H9 (cell line): ENCODE results near the gene TCEAL8. TPM values are rescaled to one million over a fixed set of nuclear protein-coding genes. Genes with fewer than 3 reads are reported as not detected.

Experiments
- DNase-seq: peaks from one replicate; pipeline ENCODE4 v3.0.0-alpha.2; 2017
- H2AFZ ChIP-seq: one replicate; pipeline ENCODE4 v1.6.1; 2013; ENCODE audit warnings: mild to moderate bottlenecking, low read length, control low read depth, moderate library complexity
- H2AK5ac ChIP-seq: 2 replicates; pipeline ENCODE4 v1.6.1; 2013; ENCODE audit warnings: low read length, control low read depth, mixed read lengths; ENCODE audit not compliant: insufficient read length
- H2BK120ac ChIP-seq: one replicate; pipeline ENCODE4 v1.6.1; 2013; ENCODE audit warnings: low read depth, mild to moderate bottlenecking, low read length, control low read depth, inconsistent platforms; ENCODE audit not compliant: poor library complexity, severe bottlenecking
- H2BK12ac ChIP-seq: 2 replicates; pipeline ENCODE4 v1.6.1; 2013; ENCODE audit warnings: low read length, control low read depth, mixed read lengths, low read depth; ENCODE audit not compliant: insufficient read length
- H2BK15ac ChIP-seq: 2 replicates; pipeline ENCODE4 v1.6.1; 2013; ENCODE audit warnings: low read depth, low read length, control low read depth
- H2BK20ac ChIP-seq: one replicate; pipeline ENCODE4 v1.6.1; 2013; ENCODE audit warnings: low read depth, mild to moderate bottlenecking, low read length, control low read depth, inconsistent platforms; ENCODE audit not compliant: poor library complexity, severe bottlenecking
- H2BK5ac ChIP-seq: 2 replicates; pipeline ENCODE4 v1.6.1; 2013; ENCODE audit warnings: low read length, control low read depth, mixed read lengths; ENCODE audit not compliant: insufficient read length
- H3K14ac ChIP-seq: 2 replicates; pipeline ENCODE4 v1.6.1; 2013; ENCODE audit warnings: low read length, control low read depth; ENCODE audit not compliant: insufficient read depth
- H3K18ac ChIP-seq: 2 replicates; pipeline ENCODE4 v1.6.1; 2013; ENCODE audit warnings: low read depth, mild to moderate bottlenecking, mixed read lengths, low read length, control low read depth; ENCODE audit not compliant: insufficient read length
- H3K23ac ChIP-seq: 2 replicates; pipeline ENCODE4 v1.6.1; 2013; ENCODE audit warnings: low read length, control low read depth, mixed read lengths, low read depth; ENCODE audit not compliant: insufficient read length
- H3K23me2 ChIP-seq: 2 replicates; pipeline ENCODE4 v1.6.1; 2013; ENCODE audit warnings: low read depth, mild to moderate bottlenecking, mixed read lengths, low read length, control low read depth; ENCODE audit not compliant: insufficient read length, poor library complexity, severe bottlenecking
- H3K27ac ChIP-seq: 2 replicates; pipeline ENCODE4 v1.5.1; 2013; ENCODE audit warnings: low read length, control low read depth, mixed read lengths, low read depth; ENCODE audit not compliant: insufficient read length
- H3K27me3 ChIP-seq: 2 replicates; pipeline ENCODE4 v1.6.1; 2013; ENCODE audit warnings: low read length, control low read depth, inconsistent platforms; ENCODE audit not compliant: insufficient read depth
- H3K4ac ChIP-seq: 2 replicates; pipeline ENCODE4 v1.6.1; 2013; ENCODE audit warnings: low read depth, mild to moderate bottlenecking, control low read depth, inconsistent platforms, low read length, moderate library complexity
- H3K4me1 ChIP-seq: 2 replicates; pipeline ENCODE4 v1.6.1; 2013; ENCODE audit warnings: low read length, control low read depth, inconsistent platforms; ENCODE audit not compliant: insufficient read depth
- H3K4me2 ChIP-seq: 2 replicates; pipeline ENCODE4 v1.6.1; 2013; ENCODE audit warnings: low read length, control low read depth, mixed read lengths; ENCODE audit not compliant: insufficient read length, insufficient read depth
- H3K56ac ChIP-seq: 2 replicates; pipeline ENCODE4 v1.6.1; 2013; ENCODE audit warnings: low read depth, mild to moderate bottlenecking, mixed read lengths, low read length, control low read depth; ENCODE audit not compliant: insufficient read length
- H3K79me1 ChIP-seq: 2 replicates; pipeline ENCODE4 v1.6.1; 2013; ENCODE audit warnings: low read depth, mild to moderate bottlenecking, moderate library complexity, low read length, control low read depth, inconsistent platforms; ENCODE audit not compliant: insufficient read depth, poor library complexity, severe bottlenecking
- H3K79me2 ChIP-seq: 2 replicates; pipeline ENCODE4 v1.6.1; 2013; ENCODE audit warnings: low read length, control low read depth, inconsistent platforms; ENCODE audit not compliant: insufficient read depth
- H3K9ac ChIP-seq: 2 replicates; pipeline ENCODE4 v1.6.1; 2013; ENCODE audit warnings: low read length, control low read depth, mixed read lengths; ENCODE audit not compliant: insufficient read length; ENCODE audit errors: extremely low read depth
- H3K9me3 ChIP-seq: one replicate; pipeline ENCODE4 v1.6.1; 2013; ENCODE audit warnings: low read depth, low read length, inconsistent platforms; ENCODE audit not compliant: control insufficient read depth
- H3T11ph ChIP-seq: one replicate; pipeline ENCODE4 v1.6.1; 2013; ENCODE audit warnings: mild to moderate bottlenecking, low read length, control low read depth, inconsistent platforms
- H4K20me1 ChIP-seq: one replicate; pipeline ENCODE4 v1.6.1; 2013; ENCODE audit not compliant: control insufficient read depth, insufficient read length, insufficient read depth
- H4K5ac ChIP-seq: 2 replicates; pipeline ENCODE4 v1.6.1; 2013; ENCODE audit warnings: low read depth, mild to moderate bottlenecking, mixed read lengths, low read length, control low read depth; ENCODE audit not compliant: insufficient read length
- H4K8ac ChIP-seq: replicated peaks from 2 replicates; pipeline ENCODE4 v1.6.1; 2013; ENCODE audit warnings: low read length, control low read depth, mixed read lengths, low read depth; ENCODE audit not compliant: insufficient read length
- H4K91ac ChIP-seq: 2 replicates; pipeline ENCODE4 v1.6.1; 2013; ENCODE audit warnings: low read depth, mild to moderate bottlenecking, moderate library complexity, mixed read lengths, low read length, control low read depth; ENCODE audit not compliant: insufficient read length
- H3K27ac Mint-ChIP-seq, 3 experiments: 2 replicates in 2 of 3; 3 replicates in 1 of 3; pipeline ENCODE4 v1.8.0; 2020 to 2021; ENCODE audit warnings: mixed read lengths in 3 of 3, mild to moderate bottlenecking in 1 of 3, moderate library complexity in 1 of 3
- H3K27me3 Mint-ChIP-seq: 2 replicates; pipeline ENCODE4 v1.8.0; 2021; ENCODE audit warnings: low read depth, mild to moderate bottlenecking, moderate library complexity, mixed read lengths
- H3K36me3 Mint-ChIP-seq, 3 experiments: 2 replicates in 2 of 3; 3 replicates in 1 of 3; pipeline ENCODE4 v1.8.0; 2020 to 2021; ENCODE audit warnings: low read depth in 3 of 3, mixed read lengths in 3 of 3; ENCODE audit not compliant: insufficient read depth in 1 of 3
- H3K4me1 Mint-ChIP-seq, 2 experiments: 2 replicates each; pipeline ENCODE4 v1.8.0; 2020; ENCODE audit warnings: mixed read lengths in 2 of 2
- H3K4me3 Mint-ChIP-seq, 2 experiments: 2 replicates in 1 of 2; 3 replicates in 1 of 2; pipeline ENCODE4 v1.8.0; 2020 to 2021; ENCODE audit warnings: mild to moderate bottlenecking in 2 of 2, mixed read lengths in 2 of 2, moderate library complexity in 1 of 2
- H3K9me3 Mint-ChIP-seq, 2 experiments: 2 replicates in 1 of 2; 3 replicates in 1 of 2; pipeline ENCODE4 v1.8.0; 2020; ENCODE audit warnings: mild to moderate bottlenecking in 2 of 2, mixed read lengths in 2 of 2, moderate library complexity in 1 of 2
- WGBS: extraction: QIAGEN DNeasy Blood & Tissue Kit; methylation state at CpG from one replicate; pipeline ENCODE4 v1.1.7; 2013; ENCODE audit warnings: missing lambda C conversion rate, low lambda C conversion rate, mixed read lengths; ENCODE audit not compliant: insufficient read length; ENCODE audit errors: extremely low coverage; 5-methylcytosine and 5-hydroxymethylcytosine counted together
- total RNA-seq: library from RNA; stranded (reverse); gene quantifications from 2 replicates; pipeline ENCODE4 v1.2.1, GENCODE V29; 2021
- TF ChIP-seq, protein P1 (sequence below): fragments of 200-600 bp; sonication (generic); conservative IDR thresholded peaks from 3 replicates; pipeline ENCODE4 v1.8.0; 2021; ENCODE audit warnings: antibody characterized with exemption, mild to moderate bottlenecking

The TCEAL8 gene
- total RNA-seq, 1 experiment from 2014 or later = 78.1 TPM

DNA sequence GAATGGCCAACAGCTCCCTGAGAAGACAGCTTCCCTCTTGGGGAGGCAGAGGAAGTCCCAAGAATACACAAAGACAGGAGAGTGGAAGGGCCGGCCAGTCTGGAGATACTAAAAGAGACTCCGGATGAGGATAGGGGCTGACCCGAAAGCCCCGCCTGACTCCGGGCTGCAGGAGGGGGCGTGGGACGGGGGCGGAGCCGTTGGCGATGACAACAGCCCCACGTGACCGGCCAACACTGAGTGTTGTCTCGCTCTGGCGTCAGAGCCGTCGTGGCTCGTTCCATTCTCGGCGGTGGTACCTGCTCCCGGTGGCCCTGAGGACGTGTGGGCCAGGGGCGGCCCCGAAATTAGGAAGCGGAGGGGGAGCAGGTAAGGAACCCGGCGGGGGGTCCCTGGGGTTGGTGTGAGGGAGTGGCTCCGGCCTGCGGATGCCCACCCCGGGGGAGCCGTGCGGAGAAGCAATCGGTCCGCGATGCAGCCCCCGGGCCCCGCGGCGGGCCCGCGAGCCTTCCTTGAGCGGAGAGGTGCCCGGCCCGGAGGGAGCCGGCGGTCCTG, 40.0 kb downstream of the TCEAL8 start, which contains the start of gene BEX4:
Gene BEX4 (plus strand): TSS at position 239 of the 555 bp plus-strand sequence. CDS start 1,046 bp downstream, outside the sequence.
- H2BK120ac ChIP-seq = no peak within 1 kb of the TSS

More for the DNA sequence above, 40.0 kb downstream of the TCEAL8 start, which contains the start of gene BEX4:
- H3K27me3 ChIP-seq = no peaks in the 10 kb centered on the region
- DNase-seq = peak; percentile 96
- H3K23me2 ChIP-seq = peaks cover 4% of the 10 kb centered on the region
- no peaks in the 10 kb centered on the region for H3K9me3 ChIP-seq
- H2AK5ac ChIP-seq = no peak within 1 kb of the TSS
- H3K4ac ChIP-seq = no peak within 1 kb of the TSS; the same call in 1 of the 2 replicates
- peak within 1 kb of the TSS; percentile 65 for H3K27ac ChIP-seq
- peak within 1 kb of the TSS; percentile 81 to 86 for H3K4me3 Mint-ChIP-seq
- peak within 1 kb of the TSS; percentile 94 for H3K14ac ChIP-seq
- H4K20me1 ChIP-seq = no peaks in the 10 kb centered on the region
- H3K36me3 Mint-ChIP-seq = peaks cover 10 to 20% (median 19%) of the 10 kb centered on the region in 3 experiments
- peak within 1 kb of the TSS; percentile 95 to 97 (median 95) for H3K27ac Mint-ChIP-seq
- H2BK15ac ChIP-seq = no peak within 1 kb of the TSS
- no peak within 1 kb of the TSS for H2BK5ac ChIP-seq
- H3K56ac ChIP-seq = no peak within 1 kb of the TSS
- no peak within 1 kb of the TSS for H2BK20ac ChIP-seq
- peak within 1 kb of the TSS; percentile 49 for H4K5ac ChIP-seq
- H3K9me3 Mint-ChIP-seq = peaks cover 5 to 84% of the 10 kb centered on the region in 2 experiments
- H2BK12ac ChIP-seq = no peak within 1 kb of the TSS
- H3K9ac ChIP-seq = peak within 1 kb of the TSS; percentile 90
- peaks cover 2 to 14% of the 10 kb centered on the region in 2 experiments for H3K4me1 Mint-ChIP-seq
- no peaks in the 10 kb centered on the region for H3K79me1 ChIP-seq
- H3T11ph ChIP-seq = no peak within 1 kb of the TSS
- H4K91ac ChIP-seq = no peak within 1 kb of the TSS
- H3K79me2 ChIP-seq = no peaks in the 10 kb centered on the region
- WGBS = no CpG with 5 or more reads among the region's 45 CpGs
- H3K18ac ChIP-seq = peak within 1 kb of the TSS; percentile 96
- no peak within 1 kb of the TSS for H2AFZ ChIP-seq
- H4K8ac ChIP-seq = no peak within 1 kb of the TSS
- TF ChIP-seq, protein P1, sequence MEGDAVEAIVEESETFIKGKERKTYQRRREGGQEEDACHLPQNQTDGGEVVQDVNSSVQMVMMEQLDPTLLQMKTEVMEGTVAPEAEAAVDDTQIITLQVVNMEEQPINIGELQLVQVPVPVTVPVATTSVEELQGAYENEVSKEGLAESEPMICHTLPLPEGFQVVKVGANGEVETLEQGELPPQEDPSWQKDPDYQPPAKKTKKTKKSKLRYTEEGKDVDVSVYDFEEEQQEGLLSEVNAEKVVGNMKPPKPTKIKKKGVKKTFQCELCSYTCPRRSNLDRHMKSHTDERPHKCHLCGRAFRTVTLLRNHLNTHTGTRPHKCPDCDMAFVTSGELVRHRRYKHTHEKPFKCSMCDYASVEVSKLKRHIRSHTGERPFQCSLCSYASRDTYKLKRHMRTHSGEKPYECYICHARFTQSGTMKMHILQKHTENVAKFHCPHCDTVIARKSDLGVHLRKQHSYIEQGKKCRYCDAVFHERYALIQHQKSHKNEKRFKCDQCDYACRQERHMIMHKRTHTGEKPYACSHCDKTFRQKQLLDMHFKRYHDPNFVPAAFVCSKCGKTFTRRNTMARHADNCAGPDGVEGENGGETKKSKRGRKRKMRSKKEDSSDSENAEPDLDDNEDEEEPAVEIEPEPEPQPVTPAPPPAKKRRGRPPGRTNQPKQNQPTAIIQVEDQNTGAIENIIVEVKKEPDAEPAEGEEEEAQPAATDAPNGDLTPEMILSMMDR = no peak
- no peak within 1 kb of the TSS for H3K23ac ChIP-seq
- H3K4me2 ChIP-seq = peak within 1 kb of the TSS; percentile 57
- no peaks in the 10 kb centered on the region; the same call in 1 of the 2 replicates for H3K27me3 Mint-ChIP-seq
- no peaks in the 10 kb centered on the region; the same call in 1 of the 2 replicates for H3K4me1 ChIP-seq
